ENCODE data around the gene RBP2.

GRCh38 chr3:139521144-139521543 lies 44.8 kb upstream of the RBP2 start:
- TF ChIP-seq CTCF (IDR thresholded peaks at IDR 0.05) (no peak), POLR2A (IDR thresholded peaks at IDR 0.05) (no peak), POLR2AphosphoS5 (IDR thresholded peaks at IDR 0.05) (no peak)
